HepG2 (cell line): Measurements from ENCODE around the gene PRKAR1B. TPM values are rescaled to one million over a fixed set of nuclear protein-coding genes. Genes with fewer than 3 reads are reported as not detected.

Experiments
- ATAC-seq: fragments of 200-7000 bp; cut with Tn5 transposase; 3 replicates; pipeline ENCODE4 v1.9.1; 2020; ENCODE audit warnings: mild to moderate bottlenecking, moderate library complexity
- BruUV-seq: library from RNA; stranded (reverse); fragments of 400-500 nt; replicated peaks from 2 replicates; lab custom pipeline; 2021; lab: Mats Ljungman, UMichigan
- CTCF ChIA-PET: fragments of 300-600 bp; formaldehyde crosslinking; extraction: SDS; loops from one replicate; lab custom pipeline; 2021; ENCODE audit warnings: low total read pairs, inconsistent platforms, low intra/inter-chr PET ratio; lab: Yijun Ruan, JAX
- POLR2A ChIA-PET: fragments of 350-600 bp; sonication (Branson Sonifier 250); formaldehyde crosslinking; loops from one replicate; lab custom pipeline; 2020; ENCODE audit warnings: antibody characterized with exemption, inconsistent platforms; lab: Yijun Ruan, JAX
- DNase-seq: peaks from one replicate; pipeline ENCODE4 v3.0.0-alpha.2; 2015; ENCODE audit warnings: low spot score
- FAIRE-seq: peaks from 3 replicates; lab custom pipeline; 2011; peaks lifted over from hg19 to GRCh38; lab: Jason Lieb, UNC
- H2AFZ ChIP-seq: one replicate; pipeline ENCODE4 v1.6.1; 2011; ENCODE audit warnings: low read length, inconsistent platforms
- H3K27ac ChIP-seq: fragments of 300-600 bp; 3 replicates; pipeline ENCODE4 v1.8.0; 2011; ENCODE audit warnings: mixed run types, mild to moderate bottlenecking, mixed read lengths, low read length, inconsistent platforms; ENCODE audit not compliant: insufficient read depth; ENCODE audit errors: extremely low read length
- H3K27me3 ChIP-seq, 2 experiments: fragments of 200-600 bp in 1 of 2; 2 replicates in 1 of 2; 3 replicates in 1 of 2; pipeline versions ENCODE4 v1.6.0 to v1.8.0; 2011; ENCODE audit warnings: low read length in 2 of 2, mild to moderate bottlenecking in 2 of 2, moderate library complexity in 2 of 2, inconsistent platforms in 1 of 2; ENCODE audit not compliant: insufficient read depth in 2 of 2, control insufficient read depth in 1 of 2
- H3K36me3 ChIP-seq, 2 experiments: fragments of 200-600 bp in 1 of 2; replicated peaks in 1 of 2; 2 replicates in 1 of 2; 3 replicates in 1 of 2; pipeline versions ENCODE4 v1.5.1 to v1.8.0; 2011; ENCODE audit warnings: low read length in 2 of 2, inconsistent platforms in 1 of 2; ENCODE audit not compliant: insufficient read depth in 2 of 2, control insufficient read depth in 1 of 2
- H3K4me1 ChIP-seq: 2 replicates; pipeline ENCODE4 v1.5.1; 2012; ENCODE audit warnings: low read length, inconsistent platforms; ENCODE audit not compliant: insufficient read depth
- H3K4me2 ChIP-seq: 2 replicates; pipeline ENCODE4 v1.6.0; 2011; ENCODE audit warnings: low read depth, low read length, inconsistent platforms
- H3K4me3 ChIP-seq, 3 experiments: fragments of 200-600 bp in 1 of 3; sonication (generic), shearing (Covaris generic) in 1 of 3; replicated peaks in 1 of 3; 2 replicates each; pipeline ENCODE4 v1.5.1; 2011 to 2016; ENCODE audit warnings: low read length in 3 of 3, inconsistent platforms in 2 of 3, low read depth in 2 of 3, mild to moderate bottlenecking in 2 of 3, control low read depth in 1 of 3, mixed read lengths in 1 of 3; ENCODE audit not compliant: insufficient read depth in 1 of 3
- H3K79me2 ChIP-seq: one replicate; pipeline ENCODE4 v1.6.1; 2011; ENCODE audit warnings: low read length, inconsistent platforms; ENCODE audit not compliant: insufficient read depth
- H3K9ac ChIP-seq: 2 replicates; pipeline ENCODE4 v1.6.0; 2011; ENCODE audit warnings: mild to moderate bottlenecking, low read depth, low read length, inconsistent platforms; ENCODE audit not compliant: insufficient read depth
- H3K9me3 ChIP-seq: 2 replicates; pipeline ENCODE4 v1.5.1; 2012; ENCODE audit warnings: mild to moderate bottlenecking, low read length
- H4K20me1 ChIP-seq: 2 replicates; pipeline ENCODE4 v1.6.0; 2011; ENCODE audit warnings: inconsistent platforms, mild to moderate bottlenecking, low read length, moderate library complexity; ENCODE audit not compliant: insufficient read depth
- EP300 ChIP-seq, 3 experiments: sonication (generic) in 1 of 3; formaldehyde crosslinking in 1 of 3; IDR thresholded peaks; 2 replicates each; pipeline versions ENCODE4 v1.5.1 to v1.6.1; 2011 to 2020; ENCODE audit warnings: low read depth in 2 of 3, low read length in 2 of 3, borderline replicate concordance in 1 of 3, improper control_type of control experiment in 1 of 3, mild to moderate bottlenecking in 1 of 3, missing genetic modification reagents in 1 of 3, moderate library complexity in 1 of 3
- GTF3A ChIP-seq: sonication (generic); formaldehyde crosslinking; conservative IDR thresholded peaks from 2 replicates; pipeline ENCODE4 v1.4.0; 2020; ENCODE audit warnings: mild to moderate bottlenecking, missing genetic modification reagents
- MBD4 ChIP-seq: IDR thresholded peaks from 2 replicates; pipeline ENCODE4 v1.6.1; 2012; ENCODE audit warnings: low read length, inconsistent platforms, borderline replicate concordance
- PHF20 ChIP-seq: sonication (generic); formaldehyde crosslinking; IDR thresholded peaks from 2 replicates; pipeline ENCODE4 v1.5.0; 2020; ENCODE audit warnings: mild to moderate bottlenecking, missing genetic modification reagents
- RCOR2 ChIP-seq: IDR thresholded peaks from 2 replicates; pipeline ENCODE4 v1.6.1; 2016; ENCODE audit warnings: missing biosample characterization, missing genetic modification reagents
- SMYD3 ChIP-seq: sonication (generic); formaldehyde crosslinking; IDR thresholded peaks from 2 replicates; pipeline ENCODE4 v1.8.1; 2023; ENCODE audit warnings: mild to moderate bottlenecking, missing genetic modification reagents
- ZFP41 ChIP-seq: sonication (generic); formaldehyde crosslinking; IDR thresholded peaks from 2 replicates; pipeline ENCODE4 v1.4.0; 2020; ENCODE audit warnings: mild to moderate bottlenecking, missing genetic modification reagents, borderline replicate concordance
- ZNF121 ChIP-seq: sonication (generic); formaldehyde crosslinking; IDR thresholded peaks from 2 replicates; pipeline ENCODE4 v1.5.0; 2020; ENCODE audit warnings: mild to moderate bottlenecking, missing genetic modification reagents
- ZNF337 ChIP-seq: sonication (generic); formaldehyde crosslinking; IDR thresholded peaks from 2 replicates; pipeline ENCODE4 v1.5.1; 2020; ENCODE audit warnings: missing genetic modification reagents, low read depth, mild to moderate bottlenecking, borderline replicate concordance
- WGBS: methylation state at CpG from one replicate; pipeline ENCODE4 v1.1.6; 2017; ENCODE audit warnings: low lambda C conversion rate; 5-methylcytosine and 5-hydroxymethylcytosine counted together
- in situ Hi-C: cut with HindIII; loops from 2 replicates; pipeline ENCODE4 v1.10.0; 2017; ENCODE audit warnings: low pct_unique_long_range_greater_than_20kb; ENCODE audit not compliant: extremely low pct_ligation_motif_present
- intact Hi-C: fragments of 100-400 bp; cut with micrococcal nuclease; formaldehyde crosslinking; loops from one replicate; pipeline ENCODE4 v1.10.0; 2022; ENCODE audit not compliant: unreplicated experiment
- polyA plus RNA-seq, 8 experiments: library from polyadenylated mRNA; depleted of rRNA in 3 of 8; stranded (reverse) in 7 of 8; unstranded in 1 of 8; fragments of >200 nt; fragmentation: Illumina TruSeq in 4 of 8; extraction: Trizol in 4 of 8; gene quantifications; 2 replicates each; pipeline versions ENCODE4 v1.2.1 to v1.2.3, GENCODE V29; 2011 to 2016; ENCODE audit warnings: low read depth in 4 of 8, missing spikeins in 1 of 8, mixed read lengths in 1 of 8; ENCODE audit not compliant: insufficient read depth in 1 of 8
- total RNA-seq, 5 experiments: library from RNA; depleted of rRNA; stranded (reverse); fragments of >200 nt; fragmentation: Illumina TruSeq; extraction: Trizol; gene quantifications; 2 replicates each; pipeline ENCODE4 v1.2.3, GENCODE V29; 2016; ENCODE audit warnings: low read depth in 1 of 5
- TF ChIP-seq, protein P1 (sequence below): IDR thresholded peaks from 2 replicates; pipeline ENCODE4 v1.6.1; 2016; ENCODE audit warnings: missing biosample characterization, missing genetic modification reagents, low read depth
- TF ChIP-seq, protein P2 (sequence below): IDR thresholded peaks from 2 replicates; pipeline ENCODE4 v1.6.1; 2016; ENCODE audit warnings: mild to moderate bottlenecking, missing biosample characterization, missing genetic modification reagents

Gene PRKAR1B
- total and polyA plus RNA-seq, 2 of the 13 experiments (the other 11 are each of a cell fraction or from before 2014, with no cell fraction given), result 7.9 to 28.2 TPM

DNA sequence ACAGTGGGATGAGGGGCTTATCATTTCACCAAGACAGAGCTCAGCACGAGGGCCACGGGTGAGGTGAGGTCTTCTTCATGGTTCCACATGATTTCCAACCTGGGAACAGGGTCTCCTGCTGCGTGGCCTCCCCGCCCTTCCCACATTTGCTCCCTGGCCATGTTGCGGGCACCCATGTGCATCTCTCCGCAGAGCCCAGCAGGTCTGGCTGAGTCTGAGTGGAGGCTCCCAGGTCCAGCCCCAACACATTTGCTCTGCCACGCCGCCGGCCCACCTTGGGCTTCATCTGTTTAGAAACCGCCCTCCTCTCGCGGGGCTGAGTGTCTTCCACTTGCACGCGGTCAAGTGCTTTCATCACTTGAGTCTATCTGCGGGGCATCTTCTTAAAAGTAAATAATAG, 14.8 kb upstream of the PRKAR1B start:
- in situ Hi-C loops (no loop called here), intact Hi-C loops (no loop called here)
- WGBS, result 91% methylated on average over 14 of the region's 15 CpGs
- Histone ChIP-seq H3K36me3 (peaks cover 19 to 54% of the 10 kb centered on the region in 2 experiments; a peak in 4 of 5 replicates), H3K9ac (no peak overlapping the region), H3K79me2 (peaks cover 11% of the 10 kb centered on the region), H3K4me1 (no peaks in the 10 kb centered on the region), H3K4me2 (no peak overlapping the region), H2AFZ (no peak overlapping the region), H3K27ac (no peak overlapping the region), H3K4me3 (no peak overlapping the region), H3K27me3 (no peaks in the 10 kb centered on the region), H3K9me3 (no peaks in the 10 kb centered on the region), H4K20me1 (0 out of 2 replicates have a peak, but pooled peaks cover 3% of the 10 kb centered on the region)
- TF ChIP-seq MBD4, result no peak
- TF ChIP-seq PHF20 (CRISPR knock-in tag), result no peak
- no peak for TF ChIP-seq RCOR2 (CRISPR knock-in tag)
- TF ChIP-seq EP300 (IDR thresholded peaks at IDR 0.05; ENCODE audit: low read depth in 2 of 2, low read length in 2 of 2), result no peak
- no peak for TF ChIP-seq EP300 (CRISPR knock-in tag; IDR thresholded peaks at IDR 0.05; ENCODE audit: borderline replicate concordance)
- no peak for TF ChIP-seq ZNF121 (CRISPR knock-in tag)
- no peak for TF ChIP-seq ZFP41 (CRISPR knock-in tag)
- TF ChIP-seq, protein P1, sequence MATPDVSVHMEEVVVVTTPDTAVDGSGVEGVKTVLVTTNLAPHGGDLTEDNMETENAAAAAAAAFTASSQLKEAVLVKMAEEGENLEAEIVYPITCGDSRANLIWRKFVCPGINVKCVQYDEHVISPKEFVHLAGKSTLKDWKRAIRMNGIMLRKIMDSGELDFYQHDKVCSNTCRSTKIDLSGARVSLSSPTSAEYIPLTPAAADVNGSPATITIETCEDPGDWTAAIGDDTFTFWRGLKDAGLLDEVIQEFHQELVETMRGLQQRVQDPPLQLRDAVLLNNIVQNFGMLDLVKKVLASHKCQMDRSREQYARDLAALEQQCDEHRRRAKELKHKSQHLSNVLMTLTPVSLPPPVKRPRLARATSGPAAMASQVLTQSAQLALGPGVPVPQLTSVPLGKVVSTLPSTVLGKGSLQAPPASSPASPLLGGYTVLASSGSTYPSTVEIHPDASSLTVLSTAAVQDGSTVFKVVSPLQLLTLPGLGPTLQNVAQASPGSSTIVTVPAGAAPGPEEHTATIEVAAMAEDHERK, result no peak
- TF ChIP-seq GTF3A (CRISPR knock-in tag), result no peak
- TF ChIP-seq SMYD3 (CRISPR knock-in tag), result no peak
- TF ChIP-seq ZNF337, result no peak
- TF ChIP-seq, protein P2, sequence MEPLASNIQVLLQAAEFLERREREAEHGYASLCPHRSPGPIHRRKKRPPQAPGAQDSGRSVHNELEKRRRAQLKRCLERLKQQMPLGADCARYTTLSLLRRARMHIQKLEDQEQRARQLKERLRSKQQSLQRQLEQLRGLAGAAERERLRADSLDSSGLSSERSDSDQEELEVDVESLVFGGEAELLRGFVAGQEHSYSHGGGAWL (CRISPR knock-in tag), result no peak
- no TSS peak for BruUV-seq
- CTCF ChIA-PET, result no interaction called here
- no peak for DNase-seq
- no peak for ATAC-seq
- FAIRE-seq, result no peak
- POLR2A ChIA-PET, result no interaction called here
